Lower leg skin (tissue), 3 donors: ENCODE measurements around the gene PNMA6E.

Experiments
- POLR2A ChIP-seq, 2 donors: fragments of 450-650 bp; IDR thresholded peaks; one replicate each; pipeline ENCODE4 v1.6.1; 2016 to 2017; ENCODE audit warnings: antibody characterized with exemption in 2 of 2, mild to moderate bottlenecking in 1 of 2, moderate library complexity in 1 of 2
- TF ChIP-seq, protein P1 (sequence below), 3 donors: fragments of 450-650 bp; IDR thresholded peaks; one replicate each; pipeline ENCODE4 v1.5.1; 2016; ENCODE audit warnings: antibody characterized with exemption in 3 of 3, mild to moderate bottlenecking in 3 of 3, moderate library complexity in 2 of 3

DNA sequence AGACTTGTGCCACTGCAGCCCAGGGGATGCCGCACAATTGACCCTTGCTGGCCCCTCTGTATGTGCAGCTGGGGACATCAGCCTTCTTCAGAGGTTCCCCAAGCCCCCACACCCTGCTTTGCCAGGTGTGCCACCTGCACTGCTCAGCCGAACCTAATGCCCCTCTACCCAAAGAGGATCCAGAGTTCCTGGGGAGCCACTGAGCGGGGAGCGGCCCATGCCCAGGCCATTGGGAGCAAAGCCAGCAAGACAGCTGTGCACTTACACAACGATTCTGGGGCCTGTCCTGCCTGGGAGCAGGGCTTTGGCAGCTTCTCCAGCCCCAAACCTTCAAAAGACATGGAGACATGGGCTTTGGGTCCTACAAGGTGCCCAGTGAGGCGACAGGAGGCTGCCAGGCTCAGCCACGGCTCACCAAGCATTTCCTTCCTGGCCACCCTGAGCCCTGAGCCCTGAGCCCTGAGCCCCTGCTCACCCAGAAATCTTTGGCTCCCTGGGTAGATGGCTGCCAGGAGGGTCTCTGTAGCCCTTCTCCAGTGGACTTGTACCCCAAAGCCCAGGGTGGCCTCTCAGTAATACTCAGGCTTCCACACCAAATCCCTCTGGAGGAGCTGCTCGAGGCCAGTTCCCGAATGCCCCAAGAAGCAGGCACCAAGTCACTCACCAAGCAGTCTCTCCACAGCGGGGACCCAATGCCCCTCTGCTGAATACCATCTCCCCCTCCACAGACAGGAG is 13.0 kb downstream of the PNMA6E start:
- no peak for TF ChIP-seq POLR2A (IDR thresholded peaks at IDR 0.05)
- TF ChIP-seq, protein P1, sequence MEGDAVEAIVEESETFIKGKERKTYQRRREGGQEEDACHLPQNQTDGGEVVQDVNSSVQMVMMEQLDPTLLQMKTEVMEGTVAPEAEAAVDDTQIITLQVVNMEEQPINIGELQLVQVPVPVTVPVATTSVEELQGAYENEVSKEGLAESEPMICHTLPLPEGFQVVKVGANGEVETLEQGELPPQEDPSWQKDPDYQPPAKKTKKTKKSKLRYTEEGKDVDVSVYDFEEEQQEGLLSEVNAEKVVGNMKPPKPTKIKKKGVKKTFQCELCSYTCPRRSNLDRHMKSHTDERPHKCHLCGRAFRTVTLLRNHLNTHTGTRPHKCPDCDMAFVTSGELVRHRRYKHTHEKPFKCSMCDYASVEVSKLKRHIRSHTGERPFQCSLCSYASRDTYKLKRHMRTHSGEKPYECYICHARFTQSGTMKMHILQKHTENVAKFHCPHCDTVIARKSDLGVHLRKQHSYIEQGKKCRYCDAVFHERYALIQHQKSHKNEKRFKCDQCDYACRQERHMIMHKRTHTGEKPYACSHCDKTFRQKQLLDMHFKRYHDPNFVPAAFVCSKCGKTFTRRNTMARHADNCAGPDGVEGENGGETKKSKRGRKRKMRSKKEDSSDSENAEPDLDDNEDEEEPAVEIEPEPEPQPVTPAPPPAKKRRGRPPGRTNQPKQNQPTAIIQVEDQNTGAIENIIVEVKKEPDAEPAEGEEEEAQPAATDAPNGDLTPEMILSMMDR (IDR thresholded peaks at IDR 0.05), result no peak
